ENCODE measurements around the gene ZHX3. TPM values are rescaled to one million over a fixed set of nuclear protein-coding genes. Genes with fewer than 3 reads are reported as not detected.
A peak's percentile ranks its signal among the peaks of the same experiment; 100 is the strongest.

Gene ZHX3
- total RNA-seq, 4 donors from 2014 or later: 89.3 to 173 (median 156) TPM

DNA sequence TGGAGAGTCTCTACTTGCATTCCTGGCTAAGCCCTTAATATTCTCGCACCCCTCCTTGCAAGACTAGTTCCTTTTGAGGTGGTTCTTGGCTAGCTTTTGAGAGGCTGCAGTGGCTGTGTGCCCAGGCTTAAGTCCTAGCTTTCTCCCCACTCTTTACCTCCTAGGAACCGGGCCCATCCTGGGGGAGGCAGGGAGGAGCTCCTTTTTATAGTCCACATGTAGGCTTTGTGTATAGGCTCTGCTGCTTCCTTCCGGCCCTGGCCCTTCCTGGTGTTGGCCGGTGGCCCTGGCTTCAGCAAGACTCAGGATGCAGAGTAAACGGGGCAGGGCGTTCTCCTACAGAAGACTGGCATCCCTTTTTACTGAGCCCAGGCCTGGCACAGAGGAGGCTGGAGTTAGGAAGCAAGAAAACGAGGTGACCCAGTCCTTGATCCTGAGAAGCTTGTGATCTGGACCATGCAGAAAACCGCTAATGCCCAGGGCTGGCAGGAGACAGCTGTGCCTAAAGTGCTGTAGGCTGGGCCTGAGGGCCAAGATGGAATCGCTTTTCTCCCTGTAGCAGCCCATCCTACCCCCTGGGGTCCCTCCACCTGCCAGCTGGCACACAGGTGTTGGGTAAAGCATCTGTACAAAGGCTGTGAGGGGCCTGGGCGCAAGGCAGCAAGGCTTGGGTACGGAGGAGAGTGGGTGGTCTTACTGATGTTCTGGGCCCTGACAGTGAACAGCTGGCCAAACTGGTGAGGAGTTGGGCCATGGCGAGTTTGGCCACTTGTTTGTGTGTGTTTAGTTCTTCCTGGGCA lies 171.5 kb downstream of the ZHX3 start:
- Histone ChIP-seq H3K36me3 (peaks cover 0 to 6% (median 3%) of the 10 kb centered on the region in 4 donors), H3K27me3 (no peaks in the 10 kb centered on the region), H3K27ac (replicated peaks in 1 of 4) (peak overlapping the region; percentile 32 to 72 (median 49)), H3K4me1 (peaks cover 97 to 100% (median 98%) of the 10 kb centered on the region in 4 donors), H3K4me3 (no peak overlapping the region), H3K9me3 (no peaks in the 10 kb centered on the region)
- intact Hi-C loops (cut with DNase I): loop anchor here (10.0 kb wide), 1 partner anchor 259 kb away; no protein-coding TSS in a partner anchor
- DNase-seq (ENCODE audit: extremely low spot score): no peak
- peak; percentile 25 to 31 for TF ChIP-seq POLR2AphosphoS5 (IDR thresholded peaks at IDR 0.05)
- no peak for TF ChIP-seq POLR2A (IDR thresholded peaks at IDR 0.05; ENCODE audit: low read depth)
- 56% methylated on average over 11 of the region's 12 CpGs for WGBS

DNA sequence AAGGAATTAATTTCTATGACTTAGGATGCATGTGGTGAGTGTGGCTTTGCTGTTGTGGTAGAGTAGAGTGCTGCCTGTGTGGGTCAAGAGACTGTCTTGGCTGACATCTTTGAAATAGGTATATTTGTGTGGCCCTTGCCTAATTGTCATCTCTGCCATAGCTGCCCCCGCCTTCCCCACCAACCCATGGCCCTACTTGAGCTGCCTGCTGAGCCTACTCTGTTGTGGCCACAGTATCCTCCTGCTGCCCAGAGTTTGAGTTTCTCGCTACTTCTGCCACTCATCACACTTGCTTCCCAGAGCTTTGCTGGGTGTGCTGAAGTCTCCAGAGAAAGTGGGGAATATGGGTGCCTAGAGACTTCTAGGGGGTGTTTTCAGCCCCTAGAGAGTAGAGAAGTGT lies 172.2 kb downstream of the ZHX3 start:
- DNase-seq (ENCODE audit: extremely low spot score): no peak
- WGBS: 89% methylated on average over 2 of the region's 2 CpGs
- peaks cover 0 to 6% (median 3%) of the 10 kb centered on the region in 4 donors for H3K36me3 ChIP-seq
- H3K4me1 ChIP-seq: peaks cover 97 to 100% (median 98%) of the 10 kb centered on the region in 4 donors
- no peaks in the 10 kb centered on the region for H3K9me3 ChIP-seq
- no peaks in the 10 kb centered on the region for H3K27me3 ChIP-seq
- H3K4me3 ChIP-seq: no peak overlapping the region
- no peak for TF ChIP-seq POLR2AphosphoS5 (IDR thresholded peaks at IDR 0.05)
- TF ChIP-seq EP300 (IDR thresholded peaks at IDR 0.05): no peak
- no peak for TF ChIP-seq POLR2A (IDR thresholded peaks at IDR 0.05; ENCODE audit: low read depth)
- TF ChIP-seq, protein P1, sequence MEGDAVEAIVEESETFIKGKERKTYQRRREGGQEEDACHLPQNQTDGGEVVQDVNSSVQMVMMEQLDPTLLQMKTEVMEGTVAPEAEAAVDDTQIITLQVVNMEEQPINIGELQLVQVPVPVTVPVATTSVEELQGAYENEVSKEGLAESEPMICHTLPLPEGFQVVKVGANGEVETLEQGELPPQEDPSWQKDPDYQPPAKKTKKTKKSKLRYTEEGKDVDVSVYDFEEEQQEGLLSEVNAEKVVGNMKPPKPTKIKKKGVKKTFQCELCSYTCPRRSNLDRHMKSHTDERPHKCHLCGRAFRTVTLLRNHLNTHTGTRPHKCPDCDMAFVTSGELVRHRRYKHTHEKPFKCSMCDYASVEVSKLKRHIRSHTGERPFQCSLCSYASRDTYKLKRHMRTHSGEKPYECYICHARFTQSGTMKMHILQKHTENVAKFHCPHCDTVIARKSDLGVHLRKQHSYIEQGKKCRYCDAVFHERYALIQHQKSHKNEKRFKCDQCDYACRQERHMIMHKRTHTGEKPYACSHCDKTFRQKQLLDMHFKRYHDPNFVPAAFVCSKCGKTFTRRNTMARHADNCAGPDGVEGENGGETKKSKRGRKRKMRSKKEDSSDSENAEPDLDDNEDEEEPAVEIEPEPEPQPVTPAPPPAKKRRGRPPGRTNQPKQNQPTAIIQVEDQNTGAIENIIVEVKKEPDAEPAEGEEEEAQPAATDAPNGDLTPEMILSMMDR (IDR thresholded peaks at IDR 0.05): no peak
- intact Hi-C loops (cut with DNase I): loop anchor here (10.0 kb wide), 1 partner anchor 259 kb away; no protein-coding TSS in a partner anchor
- peak overlapping the region; percentile 32 to 72 (median 49) for H3K27ac ChIP-seq (replicated peaks in 1 of 4)

DNA sequence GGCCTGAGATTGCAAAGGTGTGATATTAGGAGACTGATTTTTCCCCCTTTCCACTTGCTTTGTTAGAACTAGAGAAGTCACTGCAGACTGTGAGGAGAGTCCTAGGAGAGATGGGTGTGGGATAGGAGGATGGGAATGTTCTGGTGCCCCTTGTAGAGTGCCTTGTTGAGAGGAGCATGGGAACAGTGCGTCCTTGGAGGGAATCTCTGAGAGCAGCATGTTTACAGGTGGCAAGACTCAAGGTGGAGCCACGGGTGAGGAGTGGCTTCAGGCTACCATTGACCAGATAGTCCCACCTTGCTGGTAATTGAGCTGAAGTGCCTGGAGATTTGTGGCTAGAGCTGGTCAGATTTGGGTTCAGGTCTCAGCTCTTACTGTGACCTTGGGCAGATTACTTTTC lies 174.2 kb downstream of the ZHX3 start:
- Histone ChIP-seq H3K27me3 (no peaks in the 10 kb centered on the region), H3K4me1 (peaks cover 93 to 100% (median 99%) of the 10 kb centered on the region in 4 donors), H3K27ac (replicated peaks in 1 of 4) (peak overlapping the region; percentile 23 to 95 (median 33)), H3K4me3 (no peak overlapping the region), H3K36me3 (peaks cover 0 to 6% (median 3%) of the 10 kb centered on the region in 4 donors), H3K9me3 (no peaks in the 10 kb centered on the region)
- 95% methylated on average over 2 of the region's 2 CpGs for WGBS
- DNase-seq (ENCODE audit: extremely low spot score): no peak
- intact Hi-C loops (cut with DNase I): loop anchor here (10.0 kb wide), 1 partner anchor 261 kb away; no protein-coding TSS in a partner anchor
- TF ChIP-seq, protein P1 (IDR thresholded peaks at IDR 0.05): no peak
- TF ChIP-seq POLR2AphosphoS5 (IDR thresholded peaks at IDR 0.05): no peak
- TF ChIP-seq EP300 (IDR thresholded peaks at IDR 0.05): no peak
- no peak for TF ChIP-seq POLR2A (IDR thresholded peaks at IDR 0.05; ENCODE audit: low read depth)

DNA sequence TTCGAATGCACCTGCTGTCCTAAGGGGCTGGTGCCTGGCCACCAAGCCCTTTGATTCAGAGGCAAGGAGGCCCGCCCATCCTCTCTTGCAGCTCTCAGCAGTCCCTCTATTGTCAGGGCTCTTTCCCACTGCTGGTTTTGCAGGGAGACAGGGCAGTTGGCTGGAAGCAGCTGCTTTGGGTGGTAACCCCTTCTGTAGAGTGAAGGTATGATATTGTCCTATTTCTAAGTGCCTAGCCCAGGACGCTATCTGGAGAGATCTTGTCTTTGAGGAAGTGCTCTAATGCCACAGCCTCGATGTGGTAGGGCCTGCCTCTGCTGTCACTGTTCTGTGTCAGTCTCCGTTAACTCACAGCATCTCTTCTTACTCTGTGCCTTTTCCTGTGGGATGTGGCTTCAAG lies 174.6 kb downstream of the ZHX3 start:
- WGBS: 49% methylated on average over 5 of the region's 5 CpGs
- no peak for DNase-seq (ENCODE audit: extremely low spot score)
- H3K4me1 ChIP-seq: peaks cover 88 to 100% (median 99%) of the 10 kb centered on the region in 4 donors

More for the DNA sequence above, 174.6 kb downstream of the ZHX3 start:
- H3K4me3 ChIP-seq: no peak overlapping the region
- intact Hi-C loops (cut with DNase I): loop anchor here (10.0 kb wide), 1 partner anchor 262 kb away; no protein-coding TSS in a partner anchor
- H3K9me3 ChIP-seq: no peaks in the 10 kb centered on the region
- H3K36me3 ChIP-seq: peaks cover 0 to 6% (median 3%) of the 10 kb centered on the region in 4 donors
- no peak for TF ChIP-seq POLR2AphosphoS5 (IDR thresholded peaks at IDR 0.05)
- TF ChIP-seq POLR2A (IDR thresholded peaks at IDR 0.05; ENCODE audit: low read depth): no peak
- no peak for TF ChIP-seq EP300 (IDR thresholded peaks at IDR 0.05)
- TF ChIP-seq, protein P1 (IDR thresholded peaks at IDR 0.05): no peak
- no peaks in the 10 kb centered on the region for H3K27me3 ChIP-seq
- H3K27ac ChIP-seq (replicated peaks in 1 of 4): peak overlapping the region; percentile 32 to 95 (median 53)

All from esophagus muscularis mucosa (tissue), 4 donors.